ENCODE measurements around the gene SMC3.
"Not testable (repeated sequence)": the region's sequence is repeated elsewhere in the genome, so short reads cannot be mapped to it uniquely, and the experiment has no call there.

Gene SMC3

DNA sequence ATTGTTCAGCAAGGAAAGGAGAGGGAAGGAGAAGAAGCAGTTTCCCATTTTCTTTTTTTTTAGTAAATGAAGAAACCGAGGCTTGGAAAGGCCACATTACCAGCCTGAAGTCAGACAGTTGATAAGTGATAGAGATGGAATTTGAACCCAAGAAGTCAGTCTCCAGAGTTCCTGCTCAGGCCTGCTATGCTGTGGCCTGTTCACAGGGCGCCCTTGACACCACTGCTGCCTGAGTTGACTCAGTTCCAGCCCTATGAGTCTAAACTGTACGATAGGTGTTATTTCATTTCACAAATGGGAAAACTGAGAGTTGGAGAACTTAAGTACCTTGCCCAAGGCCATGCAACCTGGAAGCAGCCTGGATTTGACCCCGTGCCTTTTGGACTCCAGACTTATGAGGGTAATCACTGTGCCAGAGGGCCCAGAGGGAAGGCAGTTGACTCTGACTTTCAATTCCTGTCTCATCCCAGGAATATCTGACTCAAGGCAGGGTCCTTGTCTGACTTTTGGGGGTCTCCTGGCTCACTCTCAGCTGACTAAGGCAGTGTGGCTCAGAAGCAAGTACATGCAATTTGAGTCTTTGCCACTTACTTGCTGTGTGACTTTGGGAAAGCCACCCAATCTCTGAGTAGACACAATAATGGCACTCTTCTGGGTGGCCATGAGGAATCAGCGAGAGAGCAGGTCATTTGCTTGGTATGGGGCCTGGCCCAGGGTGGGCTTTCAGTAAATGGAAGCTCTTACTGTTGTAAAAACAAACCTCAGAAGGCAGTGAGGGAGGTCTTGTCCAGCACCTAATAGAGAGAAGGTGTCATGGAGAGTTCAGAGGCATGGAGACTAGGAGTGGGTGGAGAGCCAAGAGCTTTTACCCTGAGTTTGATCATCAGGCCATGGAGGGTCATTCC is 58.7 kb downstream of the SMC3 start:
- no peak for DNase-seq

DNA sequence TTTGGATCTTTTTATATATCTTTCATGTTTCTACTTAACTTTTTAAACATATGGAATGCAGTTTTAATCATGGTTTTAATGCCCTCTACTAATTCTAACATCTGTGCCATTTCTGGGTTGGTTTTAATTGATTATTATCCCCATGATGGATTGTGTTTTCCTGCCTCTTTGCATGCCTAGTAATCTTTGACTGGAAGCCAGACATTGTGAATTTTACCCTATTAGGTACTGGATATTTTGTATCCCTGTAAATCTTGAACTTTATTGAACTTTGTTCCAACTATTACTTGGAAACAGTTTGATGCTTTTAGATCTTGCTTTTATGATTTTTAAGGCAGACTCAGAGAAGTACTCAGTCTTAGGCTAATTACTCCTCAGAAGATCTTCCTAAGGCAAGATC is 60.7 kb downstream of the SMC3 start:
- DNase-seq, result no peak

DNA sequence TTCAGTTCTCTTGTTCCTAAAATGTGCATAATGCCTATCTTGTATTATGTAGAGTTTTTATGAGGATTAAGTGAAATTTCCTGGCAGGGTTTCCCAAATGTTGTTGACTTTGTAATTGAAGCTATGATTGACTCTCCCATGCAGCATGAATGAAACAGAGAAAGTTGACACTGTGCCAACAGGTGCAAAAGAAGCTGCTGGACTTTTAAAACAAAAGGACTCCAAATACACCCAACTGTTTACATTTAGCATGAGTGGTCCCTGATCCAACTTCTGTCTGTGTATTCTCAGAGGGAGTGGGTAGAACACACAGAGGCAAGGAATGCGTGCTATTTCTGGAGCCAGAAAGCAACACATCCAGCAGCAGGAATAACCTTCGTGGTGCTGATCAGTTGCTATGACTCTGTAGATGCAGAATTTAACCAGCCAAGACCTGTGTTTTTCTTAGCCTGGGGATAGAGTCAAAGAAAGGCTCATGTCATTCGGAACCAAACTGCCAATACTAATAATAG is 62.2 kb downstream of the SMC3 start:
- no peak for DNase-seq

DNA sequence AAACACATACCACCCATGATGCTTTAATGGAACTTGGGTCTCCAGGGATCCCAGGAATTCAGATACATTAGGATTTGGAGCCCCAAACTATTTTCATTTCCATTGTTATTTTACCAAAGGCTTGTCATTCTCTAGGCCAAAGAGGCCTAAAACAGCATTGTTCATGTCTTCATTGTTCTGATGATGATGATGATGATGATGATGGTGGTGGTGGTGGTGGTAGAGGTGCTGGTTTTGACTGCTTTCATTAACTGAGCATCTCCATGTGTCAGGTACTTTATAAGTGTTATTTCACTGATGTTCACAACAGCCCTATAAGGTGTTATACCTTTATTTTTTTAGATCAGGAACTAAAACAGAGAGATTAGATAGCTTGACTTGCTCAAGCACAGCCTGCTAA is 64.4 kb downstream of the SMC3 start:
- DNase-seq, result no peak

DNA sequence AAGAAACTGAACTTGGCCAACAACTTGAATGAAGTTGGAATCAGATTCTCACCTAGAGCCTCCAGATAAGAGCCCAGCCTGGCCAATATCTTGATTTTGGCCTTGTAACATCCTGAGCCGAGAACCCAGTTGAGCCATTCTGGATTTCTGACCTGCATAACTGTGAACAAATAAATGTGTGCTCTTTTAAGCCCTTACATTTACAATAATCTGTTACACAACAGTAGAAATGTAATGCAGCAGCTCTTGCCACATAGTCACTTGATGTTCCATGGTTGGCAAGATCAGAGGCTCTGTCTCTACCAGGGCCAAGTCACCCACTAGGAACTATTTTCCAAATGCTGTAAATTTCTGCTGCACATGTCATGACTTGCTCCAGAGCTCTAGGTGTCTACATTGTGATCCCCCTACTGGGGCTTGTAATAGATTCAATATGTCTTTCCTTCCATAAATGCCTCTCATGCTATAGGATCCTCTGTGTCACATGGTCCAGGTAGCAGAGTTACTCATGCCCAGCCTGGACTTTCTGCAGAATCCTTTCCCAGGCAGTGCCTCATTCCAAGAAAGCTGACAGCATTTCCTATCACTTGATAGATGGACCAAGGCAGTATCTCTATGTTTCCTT is 65.2 kb downstream of the SMC3 start:
- no peak for DNase-seq

DNA sequence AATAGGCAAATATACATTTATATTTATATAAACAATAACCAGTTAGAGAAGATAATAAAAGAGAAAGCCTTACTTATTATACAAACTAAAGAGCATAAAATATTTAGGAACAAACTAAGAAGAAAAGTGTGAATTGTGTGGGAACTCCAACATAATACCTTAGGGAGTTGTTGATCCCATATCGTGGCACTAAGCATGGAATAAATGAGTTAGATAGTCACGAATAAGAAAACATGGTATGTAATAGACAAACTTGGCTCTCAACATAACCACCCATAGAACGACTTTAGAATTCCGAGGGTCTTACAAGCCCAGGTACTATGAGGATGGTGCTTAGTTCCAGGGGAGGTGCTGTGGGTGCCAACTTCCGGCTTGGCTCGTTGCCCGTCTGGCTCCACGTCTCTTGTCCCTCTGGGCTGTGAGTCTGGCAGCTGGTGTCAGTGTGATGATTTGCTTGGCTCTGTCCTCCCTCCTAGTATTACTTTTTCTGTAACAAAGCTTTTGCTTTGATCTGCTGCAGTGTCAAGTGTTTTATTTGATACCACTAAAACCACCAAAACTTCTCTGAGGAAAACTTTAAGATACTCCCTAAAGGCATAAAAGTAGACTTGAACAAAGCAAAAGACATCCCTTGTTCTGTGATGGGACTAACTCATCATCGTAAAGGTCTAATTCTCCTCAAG is 67.2 kb downstream of the SMC3 start:
- DNase-seq, result no peak

DNA sequence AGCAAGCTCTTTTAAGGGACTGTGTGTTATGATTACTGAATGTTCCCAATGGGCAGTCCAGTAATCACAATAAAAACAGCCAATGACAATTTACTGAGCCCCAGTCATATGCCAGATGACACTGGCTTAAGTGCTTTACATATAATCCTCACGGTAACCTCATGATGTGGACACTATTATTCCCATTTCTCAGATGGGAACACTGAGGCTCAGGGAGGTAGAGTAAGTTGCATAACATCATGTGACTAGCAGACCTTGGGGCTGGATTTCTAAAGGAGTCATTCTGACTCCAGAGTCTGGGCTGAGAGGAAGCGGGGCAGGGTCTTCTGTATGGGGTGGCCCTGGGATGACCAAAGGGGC is 69.1 kb downstream of the SMC3 start:
- no peak for DNase-seq

DNA sequence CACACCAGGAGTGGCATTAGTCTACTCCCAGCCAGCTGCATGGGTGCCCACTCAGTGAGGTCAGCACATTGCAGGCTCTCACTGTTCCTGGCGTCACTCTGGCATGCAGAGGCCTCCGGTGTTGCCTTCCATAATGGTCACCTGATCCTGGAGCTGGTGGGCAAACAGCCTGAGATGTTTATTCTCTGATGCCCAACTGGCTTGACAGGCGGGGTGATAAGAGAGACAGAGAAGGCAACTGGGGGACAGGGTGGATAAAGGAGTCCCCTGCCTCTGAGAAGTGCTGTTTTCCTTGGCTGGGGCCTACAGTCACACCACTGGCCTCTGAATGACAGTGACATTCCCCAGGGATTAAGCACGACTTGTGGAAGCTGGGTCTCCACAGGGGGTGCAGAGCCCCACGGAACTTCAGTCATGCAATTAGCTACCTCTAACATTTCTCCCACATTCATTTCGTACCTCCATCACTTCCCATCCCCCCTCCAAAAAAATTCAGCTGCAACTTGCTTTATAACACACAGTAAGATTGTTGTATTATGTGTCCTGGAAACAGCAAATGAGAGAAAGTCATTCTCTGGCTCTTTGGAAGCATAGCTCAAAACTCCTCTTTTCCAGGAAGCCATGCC is 69.5 kb downstream of the SMC3 start:
- no peak for DNase-seq

DNA sequence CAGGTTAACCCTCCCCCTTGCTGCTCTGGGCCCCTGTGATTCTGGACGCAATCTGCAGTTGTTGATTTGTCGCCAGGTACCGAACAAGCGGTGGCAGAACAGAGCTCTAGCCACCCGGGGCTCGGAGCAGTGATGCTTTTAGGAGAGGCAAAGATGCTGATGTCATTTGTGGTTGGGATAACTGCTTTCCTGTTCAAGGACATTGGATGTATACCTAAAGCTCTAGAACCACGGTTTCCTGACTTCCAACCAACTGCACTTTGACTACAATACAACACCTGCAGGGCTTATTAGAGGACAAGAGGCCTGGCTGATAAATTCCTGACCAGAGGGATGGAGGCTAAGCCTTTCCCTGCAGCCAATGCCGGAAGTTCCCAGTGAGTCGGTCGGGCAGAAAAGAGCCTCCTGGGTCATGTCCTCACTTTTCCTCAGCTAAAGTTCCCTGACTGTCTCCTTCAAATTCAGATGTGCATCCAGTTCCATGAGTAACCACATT is 70.1 kb downstream of the SMC3 start:
- DNase-seq, result no peak

DNA sequence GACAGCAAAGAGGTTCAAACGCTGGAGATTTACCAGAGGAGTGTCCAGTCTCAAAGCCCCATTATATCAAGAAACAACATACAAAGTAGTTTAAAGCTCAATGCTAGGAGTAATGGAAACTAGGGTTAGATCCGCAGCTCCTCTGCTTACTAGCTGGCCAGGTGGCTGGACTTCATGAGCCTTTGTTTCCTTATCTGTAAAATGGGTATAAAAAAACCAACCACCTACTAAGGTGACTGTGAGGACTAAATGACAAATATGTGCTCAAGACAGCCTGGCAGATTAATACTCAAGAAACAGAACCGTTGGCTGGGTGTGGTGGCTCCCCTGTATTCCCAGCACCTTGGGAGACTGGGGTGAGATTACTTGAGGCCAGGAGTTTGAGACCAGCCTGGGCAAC is 70.8 kb downstream of the SMC3 start:
- DNase-seq, result no peak

DNA sequence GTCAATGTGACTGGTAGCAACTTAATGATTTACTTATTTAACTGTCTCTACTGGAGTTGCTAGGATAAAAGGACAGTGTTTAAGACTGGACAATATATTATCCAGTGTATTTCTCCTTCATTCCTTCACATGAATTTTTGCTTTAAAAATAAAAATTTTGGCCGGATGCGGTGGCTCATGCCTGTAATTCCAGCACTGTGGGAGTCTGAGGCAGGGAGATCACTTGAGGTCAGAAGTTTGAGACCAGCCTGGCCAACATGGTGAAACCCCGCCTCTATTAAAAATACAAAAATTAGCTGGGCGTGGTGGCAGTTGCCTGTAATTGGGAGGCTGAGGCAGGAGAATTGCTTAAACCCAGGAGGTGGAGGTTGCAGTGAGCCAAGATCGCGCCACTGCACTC is 71.6 kb downstream of the SMC3 start:
- DNase-seq, result not testable (repeated sequence)

DNA sequence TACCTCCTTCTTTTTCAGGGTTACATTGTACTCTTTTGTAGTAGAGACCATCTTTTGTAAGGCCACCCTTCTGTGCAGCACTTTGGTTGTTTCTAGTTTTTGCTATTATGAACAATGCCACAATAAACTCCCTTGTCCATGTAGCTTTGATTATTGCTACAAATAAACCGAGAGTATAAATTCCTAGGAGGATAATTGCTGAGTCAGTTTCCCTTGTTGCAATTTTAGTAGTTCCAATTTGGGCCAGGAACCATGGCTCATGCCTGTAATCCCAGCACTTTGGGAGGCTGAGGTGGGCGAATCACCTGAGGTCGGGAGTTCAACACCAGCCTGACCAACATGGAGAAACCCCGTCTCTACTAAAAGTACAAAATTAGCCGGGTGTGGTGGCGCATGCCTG is 72.4 kb downstream of the SMC3 start:
- DNase-seq, result not testable (repeated sequence)

DNA sequence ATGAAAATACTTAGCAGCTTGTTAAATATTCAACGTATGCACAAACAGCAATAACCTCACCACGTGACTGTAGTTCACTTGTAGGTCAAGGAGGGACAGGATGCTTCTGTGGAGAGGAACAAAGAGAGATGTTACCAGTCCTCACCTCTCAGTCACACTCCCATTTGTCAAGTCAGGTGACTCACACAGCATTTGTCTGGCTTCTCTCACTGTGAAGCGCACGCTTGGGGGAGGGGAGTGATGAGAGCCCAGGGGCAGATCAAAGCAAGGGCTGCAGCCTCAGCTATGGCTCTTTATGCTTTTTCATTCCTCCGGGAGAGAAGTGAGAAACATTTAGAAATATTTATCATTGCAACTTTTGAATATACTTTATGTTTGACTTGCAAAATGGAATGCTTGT is 73.8 kb downstream of the SMC3 start:
- DNase-seq, result peak; percentile 37

DNA sequence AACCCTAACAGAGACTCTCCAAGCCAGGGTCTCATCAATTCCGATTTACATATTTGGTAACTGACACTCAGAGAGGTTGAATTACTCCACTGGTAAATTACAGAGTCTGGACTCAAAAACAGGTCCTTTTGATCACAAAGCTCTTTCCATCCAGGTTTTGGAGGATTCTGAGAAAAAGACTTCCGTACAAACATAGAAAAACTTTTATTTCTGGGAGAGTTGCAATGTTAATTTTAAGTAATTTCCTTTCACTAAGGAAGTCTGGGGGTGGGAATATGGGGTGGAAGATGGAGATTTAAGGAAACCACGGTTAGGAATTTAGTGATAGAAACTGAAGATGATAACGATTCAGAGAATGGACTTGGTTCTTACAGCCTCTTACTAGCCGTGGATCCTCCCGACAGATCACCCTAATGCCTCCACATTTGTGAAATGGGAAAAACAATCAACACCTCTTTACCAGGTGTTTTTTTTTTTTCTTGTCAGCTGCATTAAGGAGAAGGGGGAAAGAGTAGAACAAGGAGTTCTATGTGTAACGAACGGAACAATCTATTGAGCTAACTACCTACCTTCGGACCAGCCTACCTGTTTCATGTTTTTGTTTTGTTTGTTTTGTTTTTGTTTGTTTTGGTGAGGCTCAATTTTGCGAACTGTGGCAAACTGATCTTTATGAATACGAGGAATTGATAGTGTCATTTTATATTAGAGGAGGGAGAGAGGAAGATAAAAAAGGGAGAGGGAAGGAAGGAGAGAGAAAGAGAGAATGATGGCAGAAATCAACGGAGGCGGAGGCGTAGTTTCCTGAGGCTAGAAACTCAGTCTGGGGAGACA is 74.9 kb downstream of the SMC3 start:
- DNase-seq, result no peak

DNA sequence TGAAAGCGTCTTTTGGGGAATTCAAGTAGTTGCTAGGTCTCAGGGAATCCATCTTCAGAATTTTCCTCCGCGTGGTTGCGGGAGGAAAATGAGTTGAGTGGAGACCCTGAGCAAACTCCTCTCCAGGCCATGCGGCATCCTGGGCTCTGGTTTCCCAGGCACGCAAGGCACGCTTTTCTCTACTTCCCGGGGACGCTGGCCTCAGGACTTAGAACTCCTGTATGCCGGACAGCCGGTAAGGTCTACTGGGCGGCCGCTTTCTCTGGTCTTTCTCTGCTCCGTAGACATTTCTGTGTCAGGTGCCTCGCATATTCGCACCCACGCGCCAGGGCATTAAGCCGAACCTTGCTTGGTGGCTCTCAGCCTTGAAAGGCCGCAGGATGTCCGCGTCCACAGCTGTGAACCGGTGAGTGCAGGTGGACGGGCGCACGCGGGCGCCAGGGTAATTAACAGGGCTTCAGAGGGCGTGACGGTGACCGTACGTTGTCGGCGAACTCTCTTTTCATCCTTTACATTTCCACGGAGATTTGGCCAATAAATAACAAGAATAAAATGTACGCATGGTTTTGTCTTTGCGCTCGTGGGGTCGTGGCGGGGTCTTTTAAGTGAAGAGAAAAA is 75.6 kb downstream of the SMC3 start:
- DNase-seq, result no peak

DNA sequence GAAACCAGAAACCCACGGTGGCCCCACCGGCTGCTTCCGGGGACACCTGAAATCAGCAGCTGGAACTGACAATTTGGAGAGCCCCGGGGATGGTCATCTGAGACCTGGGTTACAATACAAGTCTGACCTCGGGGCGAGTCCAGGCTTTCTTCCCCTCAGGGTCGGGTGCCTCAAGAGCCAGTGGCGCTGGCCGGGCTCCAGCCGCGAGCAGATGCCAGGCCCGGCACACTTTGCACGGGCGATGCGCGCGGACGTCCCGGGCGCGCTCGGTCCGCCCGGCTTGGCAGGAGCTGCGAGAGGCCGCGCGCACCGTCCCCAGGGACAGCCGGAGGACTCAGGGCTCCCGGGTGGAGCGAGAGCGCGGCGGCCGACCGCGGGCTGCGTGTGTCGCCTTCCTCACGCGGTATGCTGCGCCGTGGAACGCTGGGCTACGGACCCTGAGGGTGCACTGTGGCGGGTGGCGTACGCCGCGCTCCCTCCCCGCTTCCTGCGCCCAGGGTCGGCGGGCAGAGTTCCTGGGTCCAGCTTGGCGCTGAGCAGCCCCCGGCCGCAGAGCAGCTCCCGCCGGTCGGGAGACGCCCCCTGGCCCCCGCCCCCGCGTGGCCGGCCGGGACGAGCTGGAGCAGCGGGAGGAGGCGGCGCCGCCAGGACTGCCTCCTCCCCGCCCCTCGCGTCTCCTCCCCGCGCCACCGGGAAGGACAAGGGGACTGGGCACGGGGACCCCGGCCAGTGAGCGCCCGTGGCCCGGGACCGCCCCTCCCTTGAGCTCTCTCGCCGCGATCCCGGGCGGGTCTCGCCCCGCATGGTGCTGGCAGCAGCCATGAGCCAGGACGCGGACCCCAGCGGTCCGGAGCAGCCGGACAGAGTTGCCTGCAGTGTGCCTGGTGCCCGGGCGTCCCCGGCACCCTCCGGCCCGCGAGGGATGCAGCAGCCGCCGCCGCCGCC is 76.4 kb downstream of the SMC3 start, which contains the start of gene RBM20:
RBM20 (plus strand) TSS at position 684 of the 945 bp plus-strand sequence; CDS start at position 803, 119 bp downstream.
- DNase-seq, result peak; percentile 29

DNA sequence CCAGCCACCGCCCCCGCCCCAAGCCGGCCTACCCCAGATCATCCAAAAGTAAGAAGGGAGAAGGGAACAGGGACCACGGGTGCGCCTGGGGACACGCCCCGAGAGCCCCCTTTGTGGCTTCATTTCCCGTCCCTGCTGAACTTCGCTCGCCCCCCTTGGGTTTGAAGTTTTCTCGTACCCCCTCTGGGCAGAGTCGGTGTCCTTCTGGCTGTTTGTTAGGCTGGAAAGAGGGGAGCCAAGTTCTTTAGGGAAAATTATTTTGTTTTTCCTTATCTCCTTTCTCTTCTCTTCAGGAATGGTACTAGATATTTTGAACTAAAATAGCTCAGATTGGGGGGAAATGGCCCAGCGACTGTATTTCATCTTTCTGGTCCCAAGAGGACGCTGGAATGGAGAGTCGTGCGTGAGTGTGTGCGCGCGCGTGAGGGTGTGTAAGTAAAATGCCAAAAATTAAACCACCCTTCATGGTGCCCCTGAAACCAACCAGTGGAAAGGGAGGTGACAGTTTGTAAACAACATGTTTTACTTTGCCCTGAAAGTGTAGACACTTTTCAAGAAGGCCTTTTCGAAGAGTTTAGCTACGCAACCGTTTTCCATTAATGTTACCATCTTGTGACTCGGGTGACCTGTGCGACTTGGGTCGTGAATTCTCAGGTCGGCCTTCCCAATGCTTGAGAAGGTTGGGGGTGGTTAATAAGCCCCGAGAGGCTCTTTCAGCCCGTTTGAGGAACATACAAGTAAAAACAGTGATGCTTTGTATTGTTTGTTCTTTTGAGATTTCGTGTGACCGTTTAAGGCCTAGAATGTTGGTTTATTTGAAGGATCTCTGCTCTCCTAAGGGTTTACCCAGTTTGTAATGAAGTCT is 77.3 kb downstream of the SMC3 start:
- no peak for DNase-seq

DNA sequence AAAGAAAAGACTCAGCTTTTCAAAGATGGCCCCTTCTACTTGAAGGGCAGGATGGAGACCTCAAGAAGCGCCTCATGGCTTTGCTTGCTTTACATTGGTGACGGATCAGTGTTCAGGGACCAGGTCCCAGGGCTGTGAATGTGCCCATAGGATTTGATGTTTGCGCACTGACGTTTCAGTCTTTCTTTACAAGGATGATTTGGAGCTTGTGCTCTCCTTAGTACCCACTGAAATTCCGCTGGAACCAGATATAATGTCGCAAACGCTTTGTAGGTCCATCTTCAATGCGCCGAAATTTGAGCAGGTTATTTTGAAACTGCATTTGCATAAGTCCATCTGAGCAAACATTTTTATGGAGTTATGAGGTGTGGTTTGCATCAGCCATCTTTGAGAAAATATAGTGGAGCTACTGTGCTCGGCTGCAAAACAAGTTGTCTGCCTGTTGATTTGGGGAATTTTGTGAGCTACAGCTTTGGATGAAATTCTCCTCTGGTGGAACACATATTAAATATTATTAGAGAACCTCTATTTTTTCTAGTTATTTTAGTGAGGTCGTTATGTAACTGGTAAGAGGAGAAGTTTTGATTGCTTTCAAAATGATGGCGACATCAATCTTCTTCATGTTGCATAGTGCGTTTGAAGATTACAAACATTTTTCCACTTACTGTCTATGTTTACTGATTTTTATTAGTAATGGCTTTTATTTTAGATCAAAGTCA is 79.1 kb downstream of the SMC3 start:
- no peak for DNase-seq

DNA sequence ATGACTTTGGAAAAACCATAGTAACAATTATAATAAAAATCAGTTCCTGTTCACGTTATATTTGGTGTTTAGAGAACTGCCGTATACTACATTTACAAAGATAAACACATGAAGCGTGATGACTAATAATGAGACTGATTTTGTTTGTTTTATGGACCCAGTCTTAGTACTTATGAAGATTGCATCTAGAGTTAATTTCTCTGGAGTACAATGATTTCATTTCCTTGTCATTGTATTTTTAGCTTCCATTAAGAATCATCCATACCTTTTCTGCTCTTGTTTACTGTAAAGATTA is 79.6 kb downstream of the SMC3 start:
- no peak for DNase-seq

Data from activated CD8-positive, alpha-beta memory T cell treated with anti-CD3 and anti-CD28 coated beads, Interleukin-2, amount 50 U/mL, for 4 hours (primary cell).